ENCODE measurements around the gene PLEKHA6. TPM values are rescaled to one million over a fixed set of nuclear protein-coding genes. Genes with fewer than 3 reads are reported as not detected.

PLEKHA6 gene
- total RNA-seq, 1 donor from 2014 or later, result 4.9 TPM

DNA sequence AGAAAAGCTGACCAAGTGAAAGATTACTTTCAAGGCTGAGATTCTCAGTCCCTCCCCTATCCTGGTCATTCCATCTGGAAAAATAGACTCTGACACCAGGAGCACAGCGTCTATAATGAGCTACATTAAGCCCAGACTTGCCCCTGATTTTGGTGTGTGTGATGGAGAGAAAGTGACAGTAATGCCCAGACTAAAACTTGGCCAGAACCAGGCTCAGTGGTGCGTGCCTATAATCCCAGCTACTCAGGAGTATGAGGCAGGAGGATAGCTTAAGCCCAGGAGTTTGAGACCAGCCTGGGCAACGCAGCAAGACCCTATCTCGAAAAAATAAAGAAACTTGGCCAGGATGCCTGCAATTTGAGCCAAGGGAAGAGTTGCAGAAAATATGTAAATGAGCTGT is 15.9 kb downstream of the PLEKHA6 start:
- Histone ChIP-seq H3K9me3 (no peaks in the 10 kb centered on the region), H3K27ac (no peak overlapping the region), H3K4me1 (no peaks in the 10 kb centered on the region), H3K27me3 (no peaks in the 10 kb centered on the region), H3K36me3 (no peaks in the 10 kb centered on the region), H3K4me3 (no peak overlapping the region)
- no peak for DNase-seq (ENCODE audit: low spot score in 2 of 2)
- intact Hi-C loops (cut with DNase I), result no loop called here
- TF ChIP-seq, protein P1, sequence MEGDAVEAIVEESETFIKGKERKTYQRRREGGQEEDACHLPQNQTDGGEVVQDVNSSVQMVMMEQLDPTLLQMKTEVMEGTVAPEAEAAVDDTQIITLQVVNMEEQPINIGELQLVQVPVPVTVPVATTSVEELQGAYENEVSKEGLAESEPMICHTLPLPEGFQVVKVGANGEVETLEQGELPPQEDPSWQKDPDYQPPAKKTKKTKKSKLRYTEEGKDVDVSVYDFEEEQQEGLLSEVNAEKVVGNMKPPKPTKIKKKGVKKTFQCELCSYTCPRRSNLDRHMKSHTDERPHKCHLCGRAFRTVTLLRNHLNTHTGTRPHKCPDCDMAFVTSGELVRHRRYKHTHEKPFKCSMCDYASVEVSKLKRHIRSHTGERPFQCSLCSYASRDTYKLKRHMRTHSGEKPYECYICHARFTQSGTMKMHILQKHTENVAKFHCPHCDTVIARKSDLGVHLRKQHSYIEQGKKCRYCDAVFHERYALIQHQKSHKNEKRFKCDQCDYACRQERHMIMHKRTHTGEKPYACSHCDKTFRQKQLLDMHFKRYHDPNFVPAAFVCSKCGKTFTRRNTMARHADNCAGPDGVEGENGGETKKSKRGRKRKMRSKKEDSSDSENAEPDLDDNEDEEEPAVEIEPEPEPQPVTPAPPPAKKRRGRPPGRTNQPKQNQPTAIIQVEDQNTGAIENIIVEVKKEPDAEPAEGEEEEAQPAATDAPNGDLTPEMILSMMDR (IDR thresholded peaks at IDR 0.05), result no peak

DNA sequence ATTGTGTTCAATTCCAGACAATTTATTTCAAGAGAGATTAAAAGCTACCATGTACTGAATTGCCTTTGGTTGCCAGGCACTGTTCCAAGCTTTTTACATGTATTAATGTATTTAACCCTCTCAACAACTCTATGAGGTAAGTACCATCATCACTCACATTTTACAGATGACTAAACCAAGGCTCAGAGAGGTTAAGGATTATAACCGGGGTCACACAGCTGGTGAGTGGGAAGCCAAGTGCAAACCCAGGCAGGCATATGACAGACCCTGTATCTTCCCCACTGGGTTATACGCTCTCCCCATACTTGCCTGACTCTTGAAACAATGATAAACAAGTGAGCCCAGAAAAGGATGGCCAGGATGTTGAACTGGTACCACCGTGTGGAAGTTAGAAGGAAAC is 16.5 kb downstream of the PLEKHA6 start:
- DNase-seq (ENCODE audit: low spot score in 2 of 2), result no peak
- H3K36me3 ChIP-seq, result no peaks in the 10 kb centered on the region
- H3K4me1 ChIP-seq, result no peaks in the 10 kb centered on the region
- TF ChIP-seq, protein P1 (IDR thresholded peaks at IDR 0.05), result no peak
- H3K27me3 ChIP-seq, result no peaks in the 10 kb centered on the region
- no peaks in the 10 kb centered on the region for H3K9me3 ChIP-seq
- intact Hi-C loops (cut with DNase I), result no loop called here
- no peak overlapping the region for H3K27ac ChIP-seq
- H3K4me3 ChIP-seq, result no peak overlapping the region

DNA sequence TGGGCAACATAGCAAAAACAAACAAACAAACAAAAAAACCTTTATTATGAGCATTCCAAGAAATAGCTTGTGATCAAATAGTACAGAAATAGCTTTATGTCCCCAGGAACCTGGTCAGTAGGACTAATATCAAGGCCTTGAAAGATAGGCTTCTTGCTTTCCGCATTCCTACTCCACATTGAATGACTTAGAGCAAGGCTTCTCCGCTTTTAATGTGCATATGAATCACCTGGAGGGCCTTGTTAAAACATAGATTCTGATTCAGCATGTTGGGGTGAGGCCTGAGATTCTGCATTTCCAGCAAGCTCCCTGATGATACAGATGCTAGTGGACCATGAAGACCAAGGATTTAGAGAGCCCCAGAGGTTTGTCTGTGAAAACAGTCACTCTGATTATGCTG is 17.4 kb downstream of the PLEKHA6 start:
- TF ChIP-seq, protein P1 (IDR thresholded peaks at IDR 0.05), result no peak
- DNase-seq (ENCODE audit: low spot score in 2 of 2), result no peak

DNA sequence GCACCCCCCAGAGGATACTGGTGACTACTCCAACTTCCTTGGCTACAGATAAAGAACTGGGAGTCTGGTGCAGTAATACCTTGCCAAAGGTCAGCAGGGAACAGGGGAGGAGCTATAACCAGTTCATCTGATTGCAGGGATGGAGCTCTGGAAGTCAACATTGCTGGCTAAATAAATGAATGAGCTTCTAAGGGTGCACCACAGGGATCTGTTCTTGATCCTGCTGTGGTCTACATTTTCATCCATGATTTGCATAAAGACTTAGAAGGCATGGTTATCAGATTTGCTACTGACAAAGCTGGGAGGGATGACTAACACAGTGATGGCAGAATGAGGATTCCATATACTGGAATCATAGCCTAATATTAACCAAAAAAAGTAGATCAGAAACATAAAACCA is 18.3 kb downstream of the PLEKHA6 start:
- H3K27ac ChIP-seq, result no peak overlapping the region
- no peak for DNase-seq (ENCODE audit: low spot score in 2 of 2)
- no peak overlapping the region for H3K4me3 ChIP-seq
- H3K36me3 ChIP-seq, result no peaks in the 10 kb centered on the region
- no peaks in the 10 kb centered on the region for H3K4me1 ChIP-seq
- no peaks in the 10 kb centered on the region for H3K27me3 ChIP-seq
- H3K9me3 ChIP-seq, result no peaks in the 10 kb centered on the region
- TF ChIP-seq, protein P1 (IDR thresholded peaks at IDR 0.05), result no peak
- intact Hi-C loops (cut with DNase I), result no loop called here

More for the DNA sequence above, 17.4 kb downstream of the PLEKHA6 start:
- Histone ChIP-seq H3K36me3 (no peaks in the 10 kb centered on the region), H3K9me3 (no peaks in the 10 kb centered on the region), H3K4me1 (no peaks in the 10 kb centered on the region), H3K27me3 (no peaks in the 10 kb centered on the region), H3K27ac (no peak overlapping the region), H3K4me3 (no peak overlapping the region)
- intact Hi-C loops (cut with DNase I), result no loop called here

DNA sequence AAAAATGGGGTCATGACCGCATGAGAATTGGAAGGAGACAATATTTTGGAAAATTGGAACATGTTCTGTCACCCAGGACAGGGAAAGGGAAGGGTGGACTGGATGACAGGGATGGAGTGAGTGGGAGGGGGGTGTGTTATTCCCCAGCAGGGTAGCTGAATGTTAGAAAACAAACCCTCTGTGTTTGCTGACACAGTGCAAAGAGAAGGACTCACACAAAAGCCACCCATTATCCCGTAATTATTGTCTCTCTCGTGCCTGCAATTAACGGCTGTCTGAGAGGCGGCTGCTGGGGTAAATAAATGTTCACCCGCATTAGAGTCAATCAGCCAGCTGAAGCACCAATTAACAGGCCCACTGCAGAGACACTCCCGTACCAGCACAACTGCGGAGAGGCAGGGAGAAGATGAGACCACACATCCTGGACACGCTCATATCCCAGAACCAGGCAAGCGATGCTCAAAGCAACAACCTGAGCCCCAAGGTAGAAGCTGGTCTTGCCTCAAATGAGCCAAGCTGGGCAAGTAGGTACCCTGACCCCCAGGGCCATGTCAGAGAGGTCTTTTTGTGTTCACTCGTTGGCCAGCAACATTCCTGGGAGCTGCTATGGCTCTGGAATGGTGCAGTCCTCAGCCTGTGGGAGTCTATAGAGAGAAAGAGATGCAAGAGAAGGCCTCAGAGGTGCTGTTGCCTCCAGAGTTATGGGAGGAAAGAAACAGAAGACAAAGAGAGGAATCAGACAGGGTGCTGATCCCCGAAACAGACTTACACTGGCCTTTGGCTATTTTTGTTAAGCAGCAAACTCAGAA is 19.4 kb downstream of the PLEKHA6 start:
- Histone ChIP-seq H3K27ac (no peak overlapping the region), H3K9me3 (no peaks in the 10 kb centered on the region), H3K27me3 (no peaks in the 10 kb centered on the region), H3K36me3 (no peaks in the 10 kb centered on the region), H3K4me3 (no peak overlapping the region), H3K4me1 (no peaks in the 10 kb centered on the region)
- intact Hi-C loops (cut with DNase I), result no loop called here
- TF ChIP-seq, protein P1 (IDR thresholded peaks at IDR 0.05), result no peak
- DNase-seq (ENCODE audit: low spot score in 2 of 2), result no peak

Data from ascending aorta (tissue), 2 donors.